ENCODE results near the gene ZNF195.
"Not testable (repeated sequence)": the region's sequence is repeated elsewhere in the genome, so short reads cannot be mapped to it uniquely, and the experiment has no call there.

Gene ZNF195

DNA sequence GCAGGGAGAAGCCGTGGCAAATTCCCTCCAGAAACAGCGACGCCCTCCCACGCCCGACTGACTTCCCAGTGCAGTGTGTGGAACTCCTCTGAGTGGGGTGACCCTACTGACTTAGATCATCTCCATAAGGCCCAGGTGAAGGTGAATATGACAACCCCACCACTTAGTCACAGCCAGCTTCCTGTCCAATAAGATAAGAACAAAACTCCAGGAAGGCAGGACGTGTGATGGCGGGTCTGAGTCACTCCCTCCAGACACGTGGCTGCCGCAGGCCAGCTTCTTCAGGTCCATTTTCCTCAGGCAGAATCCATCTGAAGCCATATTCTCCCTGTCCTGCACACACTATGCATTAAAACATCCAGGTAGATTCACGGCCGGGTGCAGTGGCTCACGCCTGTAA lies 48.9 kb downstream of the ZNF195 start:
- not testable (repeated sequence) for H3K9me2 ChIP-seq (replicated peaks; ENCODE audit: control insufficient read depth, low read length); H3K9me3 ChIP-seq (ENCODE audit: control insufficient read depth, insufficient read depth, low read length); H3K4me1 ChIP-seq (ENCODE audit: control insufficient read depth, low read length); H3K27ac ChIP-seq (ENCODE audit: low read depth, low read length); H3K79me2 ChIP-seq (ENCODE audit: control insufficient read depth, low read length); H3K4me2 ChIP-seq (ENCODE audit: low read length); H3K4me3 ChIP-seq (ENCODE audit: low read length); H3K27me3 ChIP-seq (ENCODE audit: control insufficient read depth, low read length); H3K36me3 ChIP-seq (ENCODE audit: control insufficient read depth, low read length); H3F3A ChIP-seq (ENCODE audit: control insufficient read depth, insufficient read depth); H4K20me1 ChIP-seq (ENCODE audit: control insufficient read depth, insufficient read depth, low read depth, low read length)

GRCh38 chr11:3328503-3328902 lies 50.4 kb downstream of the ZNF195 start:
- H3K9me2 ChIP-seq (replicated peaks; ENCODE audit: control insufficient read depth, low read length), result not testable (repeated sequence)

GRCh38 chr11:3326450-3326849 lies 52.5 kb downstream of the ZNF195 start:
- H3K9me2 ChIP-seq (replicated peaks; ENCODE audit: control insufficient read depth, low read length); H3K79me2 ChIP-seq (ENCODE audit: control insufficient read depth, low read length); H3K9me3 ChIP-seq (ENCODE audit: control insufficient read depth, insufficient read depth, low read length); H3K36me3 ChIP-seq (ENCODE audit: control insufficient read depth, low read length); H3K4me3 ChIP-seq (ENCODE audit: low read length); H3K27ac ChIP-seq (ENCODE audit: low read depth, low read length); H3K4me2 ChIP-seq (ENCODE audit: low read length); H3K4me1 ChIP-seq (ENCODE audit: control insufficient read depth, low read length); H3F3A ChIP-seq (ENCODE audit: control insufficient read depth, insufficient read depth); H3K27me3 ChIP-seq (ENCODE audit: control insufficient read depth, low read length); H4K20me1 ChIP-seq (ENCODE audit: control insufficient read depth, insufficient read depth, low read depth, low read length): not testable (repeated sequence)

More at GRCh38 chr11:3328503-3328902, 50.4 kb downstream of the ZNF195 start:
- H3K27ac ChIP-seq (ENCODE audit: low read depth, low read length); H3K27me3 ChIP-seq (ENCODE audit: control insufficient read depth, low read length); H3K4me2 ChIP-seq (ENCODE audit: low read length); H3K4me3 ChIP-seq (ENCODE audit: low read length); H3K4me1 ChIP-seq (ENCODE audit: control insufficient read depth, low read length); H4K20me1 ChIP-seq (ENCODE audit: control insufficient read depth, insufficient read depth, low read depth, low read length); H3F3A ChIP-seq (ENCODE audit: control insufficient read depth, insufficient read depth); H3K36me3 ChIP-seq (ENCODE audit: control insufficient read depth, low read length); H3K9me3 ChIP-seq (ENCODE audit: control insufficient read depth, insufficient read depth, low read length); H3K79me2 ChIP-seq (ENCODE audit: control insufficient read depth, low read length): not testable (repeated sequence)

GRCh38 chr11:3324724-3325123 lies 54.2 kb downstream of the ZNF195 start:
- not testable (repeated sequence) for H3K27ac ChIP-seq (ENCODE audit: low read depth, low read length); H3K9me3 ChIP-seq (ENCODE audit: control insufficient read depth, insufficient read depth, low read length); H3K4me1 ChIP-seq (ENCODE audit: control insufficient read depth, low read length); H3K9me2 ChIP-seq (replicated peaks; ENCODE audit: control insufficient read depth, low read length); H3F3A ChIP-seq (ENCODE audit: control insufficient read depth, insufficient read depth); H3K4me2 ChIP-seq (ENCODE audit: low read length); H3K4me3 ChIP-seq (ENCODE audit: low read length); H4K20me1 ChIP-seq (ENCODE audit: control insufficient read depth, insufficient read depth, low read depth, low read length); H3K79me2 ChIP-seq (ENCODE audit: control insufficient read depth, low read length); H3K36me3 ChIP-seq (ENCODE audit: control insufficient read depth, low read length); H3K27me3 ChIP-seq (ENCODE audit: control insufficient read depth, low read length)

Data from DOHH2 (cell line).